HepG2 (cell line): ENCODE measurements around the gene KCNMB2. TPM values are rescaled to one million over a fixed set of nuclear protein-coding genes. Genes with fewer than 3 reads are reported as not detected.

Experiments used
- ATAC-seq: fragments of 200-7000 bp; cut with Tn5 transposase; 3 replicates; pipeline ENCODE4 v1.9.1; 2020; ENCODE audit warnings: mild to moderate bottlenecking, moderate library complexity
- BruUV-seq: library from RNA; stranded (reverse); fragments of 400-500 nt; replicated peaks from 2 replicates; lab custom pipeline; 2021; lab: Mats Ljungman, UMichigan
- CTCF ChIA-PET: fragments of 300-600 bp; formaldehyde crosslinking; extraction: SDS; loops from one replicate; lab custom pipeline; 2021; ENCODE audit warnings: low total read pairs, inconsistent platforms, low intra/inter-chr PET ratio; lab: Yijun Ruan, JAX
- POLR2A ChIA-PET: fragments of 350-600 bp; sonication (Branson Sonifier 250); formaldehyde crosslinking; loops from one replicate; lab custom pipeline; 2020; ENCODE audit warnings: antibody characterized with exemption, inconsistent platforms; lab: Yijun Ruan, JAX
- DNase-seq: peaks from one replicate; pipeline ENCODE4 v3.0.0-alpha.2; 2015; ENCODE audit warnings: low spot score
- FAIRE-seq: peaks from 3 replicates; lab custom pipeline; 2011; peaks lifted over from hg19 to GRCh38; lab: Jason Lieb, UNC
- H2AFZ ChIP-seq: one replicate; pipeline ENCODE4 v1.6.1; 2011; ENCODE audit warnings: low read length, inconsistent platforms
- H3K27ac ChIP-seq: fragments of 300-600 bp; 3 replicates; pipeline ENCODE4 v1.8.0; 2011; ENCODE audit warnings: mixed run types, mild to moderate bottlenecking, mixed read lengths, low read length, inconsistent platforms; ENCODE audit not compliant: insufficient read depth; ENCODE audit errors: extremely low read length
- H3K27me3 ChIP-seq, 2 experiments: fragments of 200-600 bp in 1 of 2; 2 replicates in 1 of 2; 3 replicates in 1 of 2; pipeline versions ENCODE4 v1.6.0 to v1.8.0; 2011; ENCODE audit warnings: low read length in 2 of 2, mild to moderate bottlenecking in 2 of 2, moderate library complexity in 2 of 2, inconsistent platforms in 1 of 2; ENCODE audit not compliant: insufficient read depth in 2 of 2, control insufficient read depth in 1 of 2
- H3K36me3 ChIP-seq, 2 experiments: fragments of 200-600 bp in 1 of 2; replicated peaks in 1 of 2; 2 replicates in 1 of 2; 3 replicates in 1 of 2; pipeline versions ENCODE4 v1.5.1 to v1.8.0; 2011; ENCODE audit warnings: low read length in 2 of 2, inconsistent platforms in 1 of 2; ENCODE audit not compliant: insufficient read depth in 2 of 2, control insufficient read depth in 1 of 2
- H3K4me1 ChIP-seq: 2 replicates; pipeline ENCODE4 v1.5.1; 2012; ENCODE audit warnings: low read length, inconsistent platforms; ENCODE audit not compliant: insufficient read depth
- H3K4me2 ChIP-seq: 2 replicates; pipeline ENCODE4 v1.6.0; 2011; ENCODE audit warnings: low read depth, low read length, inconsistent platforms
- H3K4me3 ChIP-seq, 3 experiments: fragments of 200-600 bp in 1 of 3; sonication (generic), shearing (Covaris generic) in 1 of 3; replicated peaks in 1 of 3; 2 replicates each; pipeline ENCODE4 v1.5.1; 2011 to 2016; ENCODE audit warnings: low read length in 3 of 3, inconsistent platforms in 2 of 3, low read depth in 2 of 3, mild to moderate bottlenecking in 2 of 3, control low read depth in 1 of 3, mixed read lengths in 1 of 3; ENCODE audit not compliant: insufficient read depth in 1 of 3
- H3K79me2 ChIP-seq: one replicate; pipeline ENCODE4 v1.6.1; 2011; ENCODE audit warnings: low read length, inconsistent platforms; ENCODE audit not compliant: insufficient read depth
- H3K9ac ChIP-seq: 2 replicates; pipeline ENCODE4 v1.6.0; 2011; ENCODE audit warnings: mild to moderate bottlenecking, low read depth, low read length, inconsistent platforms; ENCODE audit not compliant: insufficient read depth
- H3K9me3 ChIP-seq: 2 replicates; pipeline ENCODE4 v1.5.1; 2012; ENCODE audit warnings: mild to moderate bottlenecking, low read length
- H4K20me1 ChIP-seq: 2 replicates; pipeline ENCODE4 v1.6.0; 2011; ENCODE audit warnings: inconsistent platforms, mild to moderate bottlenecking, low read length, moderate library complexity; ENCODE audit not compliant: insufficient read depth
- FOXC1 ChIP-seq: sonication (generic); formaldehyde crosslinking; IDR thresholded peaks from 2 replicates; pipeline ENCODE4 v1.8.0; 2022; ENCODE audit warnings: mild to moderate bottlenecking, missing genetic modification reagents, borderline replicate concordance
- NCOA5 ChIP-seq: sonication (generic); formaldehyde crosslinking; IDR thresholded peaks from 2 replicates; pipeline ENCODE4 v1.4.0; 2020; ENCODE audit warnings: missing genetic modification reagents
- NFE2L1 ChIP-seq: sonication (generic); formaldehyde crosslinking; IDR thresholded peaks from 2 replicates; pipeline ENCODE4 v1.4.0; 2020; ENCODE audit warnings: missing genetic modification reagents, mild to moderate bottlenecking, borderline replicate concordance
- SIX4 ChIP-seq: sonication (generic); formaldehyde crosslinking; IDR thresholded peaks from 2 replicates; pipeline ENCODE4 v1.4.0; 2020; ENCODE audit warnings: missing genetic modification reagents
- TBX3 ChIP-seq: fragments of 450-650 bp; IDR thresholded peaks from 2 replicates; pipeline ENCODE4 v1.6.1; 2017; ENCODE audit warnings: antibody characterized with exemption, mild to moderate bottlenecking, inconsistent platforms, borderline replicate concordance
- ZBTB1 ChIP-seq: sonication (generic); formaldehyde crosslinking; IDR thresholded peaks from 2 replicates; pipeline ENCODE4 v1.4.0; 2020; ENCODE audit warnings: missing genetic modification reagents, borderline replicate concordance
- ZNF768 ChIP-seq: sonication (generic); formaldehyde crosslinking; IDR thresholded peaks from 2 replicates; pipeline ENCODE4 v1.4.0; 2020; ENCODE audit warnings: missing genetic modification reagents
- WGBS: methylation state at CpG from one replicate; pipeline ENCODE4 v1.1.6; 2017; ENCODE audit warnings: low lambda C conversion rate; 5-methylcytosine and 5-hydroxymethylcytosine counted together
- in situ Hi-C: cut with HindIII; loops from 2 replicates; pipeline ENCODE4 v1.10.0; 2017; ENCODE audit warnings: low pct_unique_long_range_greater_than_20kb; ENCODE audit not compliant: extremely low pct_ligation_motif_present
- intact Hi-C: fragments of 100-400 bp; cut with micrococcal nuclease; formaldehyde crosslinking; loops from one replicate; pipeline ENCODE4 v1.10.0; 2022; ENCODE audit not compliant: unreplicated experiment
- polyA plus RNA-seq, 8 experiments: library from polyadenylated mRNA; depleted of rRNA in 3 of 8; stranded (reverse) in 7 of 8; unstranded in 1 of 8; fragments of >200 nt; fragmentation: Illumina TruSeq in 4 of 8; extraction: Trizol in 4 of 8; gene quantifications; 2 replicates each; pipeline versions ENCODE4 v1.2.1 to v1.2.3, GENCODE V29; 2011 to 2016; ENCODE audit warnings: low read depth in 4 of 8, missing spikeins in 1 of 8, mixed read lengths in 1 of 8; ENCODE audit not compliant: insufficient read depth in 1 of 8
- total RNA-seq, 5 experiments: library from RNA; depleted of rRNA; stranded (reverse); fragments of >200 nt; fragmentation: Illumina TruSeq; extraction: Trizol; gene quantifications; 2 replicates each; pipeline ENCODE4 v1.2.3, GENCODE V29; 2016; ENCODE audit warnings: low read depth in 1 of 5
- TF ChIP-seq, protein P1 (sequence below): fragments of 450-650 bp; IDR thresholded peaks from 2 replicates; pipeline ENCODE4 v1.6.1; 2017; ENCODE audit warnings: mild to moderate bottlenecking
- TF ChIP-seq, protein P2 (sequence below): sonication (generic); formaldehyde crosslinking; conservative IDR thresholded peaks from 2 replicates; pipeline ENCODE4 v1.4.0; 2020; ENCODE audit warnings: mild to moderate bottlenecking, missing genetic modification reagents, moderate library complexity
- TF ChIP-seq, protein P3 (sequence below): sonication (generic); formaldehyde crosslinking; IDR thresholded peaks from 2 replicates; pipeline ENCODE4 v1.4.0; 2020; ENCODE audit warnings: missing genetic modification reagents

The KCNMB2 gene
- total and polyA plus RNA-seq, 2 of the 13 experiments (the other 11 are each of a cell fraction or from before 2014, with no cell fraction given): not detected

DNA sequence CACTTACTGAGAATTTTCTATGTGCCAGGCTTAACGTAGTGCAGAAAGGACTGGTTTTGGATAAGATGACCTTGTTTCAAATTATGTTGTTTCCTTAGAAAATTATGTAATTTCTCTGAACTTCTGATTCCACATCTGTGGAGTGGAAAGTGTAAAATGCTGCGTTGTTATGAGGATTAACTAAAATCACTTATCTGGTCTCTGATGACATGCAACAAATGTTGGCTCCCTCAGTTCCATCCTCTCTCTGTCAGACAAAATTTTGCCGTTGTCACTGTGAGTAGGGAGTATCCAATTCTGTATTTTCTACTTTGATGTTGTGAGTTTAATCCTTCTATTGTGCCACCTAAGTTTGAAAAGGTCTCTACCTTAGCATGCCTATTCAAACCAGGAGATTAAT is 175.5 kb downstream of the KCNMB2 start:
- Histone ChIP-seq H3K9me3 (no peaks in the 10 kb centered on the region), H3K27ac (no peak overlapping the region), H3K4me3 (no peak overlapping the region), H2AFZ (no peak overlapping the region), H3K27me3 (no peaks in the 10 kb centered on the region), H3K4me2 (no peak overlapping the region), H3K36me3 (no peaks in the 10 kb centered on the region), H3K9ac (no peak overlapping the region), H3K79me2 (no peaks in the 10 kb centered on the region), H3K4me1 (no peaks in the 10 kb centered on the region), H4K20me1 (no peaks in the 10 kb centered on the region)
- in situ Hi-C loops (no loop called here), intact Hi-C loops (no loop called here)
- ChIA-PET POLR2A (no interaction called here), CTCF (no interaction called here)
- FAIRE-seq (no peak), DNase-seq (no peak), ATAC-seq (no peak)
- WGBS: 0% methylated on average over 3 of the region's 3 CpGs
- TF ChIP-seq ZNF768 (CRISPR knock-in tag) (no peak), ZBTB1 (CRISPR knock-in tag) (no peak), TBX3 (no peak), SIX4 (CRISPR knock-in tag) (no peak), FOXC1 (CRISPR knock-in tag) (no peak), NFE2L1 (CRISPR knock-in tag) (no peak), NCOA5 (CRISPR knock-in tag) (no peak)
- TF ChIP-seq, protein P1, sequence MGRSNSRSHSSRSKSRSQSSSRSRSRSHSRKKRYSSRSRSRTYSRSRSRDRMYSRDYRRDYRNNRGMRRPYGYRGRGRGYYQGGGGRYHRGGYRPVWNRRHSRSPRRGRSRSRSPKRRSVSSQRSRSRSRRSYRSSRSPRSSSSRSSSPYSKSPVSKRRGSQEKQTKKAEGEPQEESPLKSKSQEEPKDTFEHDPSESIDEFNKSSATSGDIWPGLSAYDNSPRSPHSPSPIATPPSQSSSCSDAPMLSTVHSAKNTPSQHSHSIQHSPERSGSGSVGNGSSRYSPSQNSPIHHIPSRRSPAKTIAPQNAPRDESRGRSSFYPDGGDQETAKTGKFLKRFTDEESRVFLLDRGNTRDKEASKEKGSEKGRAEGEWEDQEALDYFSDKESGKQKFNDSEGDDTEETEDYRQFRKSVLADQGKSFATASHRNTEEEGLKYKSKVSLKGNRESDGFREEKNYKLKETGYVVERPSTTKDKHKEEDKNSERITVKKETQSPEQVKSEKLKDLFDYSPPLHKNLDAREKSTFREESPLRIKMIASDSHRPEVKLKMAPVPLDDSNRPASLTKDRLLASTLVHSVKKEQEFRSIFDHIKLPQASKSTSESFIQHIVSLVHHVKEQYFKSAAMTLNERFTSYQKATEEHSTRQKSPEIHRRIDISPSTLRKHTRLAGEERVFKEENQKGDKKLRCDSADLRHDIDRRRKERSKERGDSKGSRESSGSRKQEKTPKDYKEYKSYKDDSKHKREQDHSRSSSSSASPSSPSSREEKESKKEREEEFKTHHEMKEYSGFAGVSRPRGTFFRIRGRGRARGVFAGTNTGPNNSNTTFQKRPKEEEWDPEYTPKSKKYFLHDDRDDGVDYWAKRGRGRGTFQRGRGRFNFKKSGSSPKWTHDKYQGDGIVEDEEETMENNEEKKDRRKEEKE: no peak
- TF ChIP-seq, protein P2, sequence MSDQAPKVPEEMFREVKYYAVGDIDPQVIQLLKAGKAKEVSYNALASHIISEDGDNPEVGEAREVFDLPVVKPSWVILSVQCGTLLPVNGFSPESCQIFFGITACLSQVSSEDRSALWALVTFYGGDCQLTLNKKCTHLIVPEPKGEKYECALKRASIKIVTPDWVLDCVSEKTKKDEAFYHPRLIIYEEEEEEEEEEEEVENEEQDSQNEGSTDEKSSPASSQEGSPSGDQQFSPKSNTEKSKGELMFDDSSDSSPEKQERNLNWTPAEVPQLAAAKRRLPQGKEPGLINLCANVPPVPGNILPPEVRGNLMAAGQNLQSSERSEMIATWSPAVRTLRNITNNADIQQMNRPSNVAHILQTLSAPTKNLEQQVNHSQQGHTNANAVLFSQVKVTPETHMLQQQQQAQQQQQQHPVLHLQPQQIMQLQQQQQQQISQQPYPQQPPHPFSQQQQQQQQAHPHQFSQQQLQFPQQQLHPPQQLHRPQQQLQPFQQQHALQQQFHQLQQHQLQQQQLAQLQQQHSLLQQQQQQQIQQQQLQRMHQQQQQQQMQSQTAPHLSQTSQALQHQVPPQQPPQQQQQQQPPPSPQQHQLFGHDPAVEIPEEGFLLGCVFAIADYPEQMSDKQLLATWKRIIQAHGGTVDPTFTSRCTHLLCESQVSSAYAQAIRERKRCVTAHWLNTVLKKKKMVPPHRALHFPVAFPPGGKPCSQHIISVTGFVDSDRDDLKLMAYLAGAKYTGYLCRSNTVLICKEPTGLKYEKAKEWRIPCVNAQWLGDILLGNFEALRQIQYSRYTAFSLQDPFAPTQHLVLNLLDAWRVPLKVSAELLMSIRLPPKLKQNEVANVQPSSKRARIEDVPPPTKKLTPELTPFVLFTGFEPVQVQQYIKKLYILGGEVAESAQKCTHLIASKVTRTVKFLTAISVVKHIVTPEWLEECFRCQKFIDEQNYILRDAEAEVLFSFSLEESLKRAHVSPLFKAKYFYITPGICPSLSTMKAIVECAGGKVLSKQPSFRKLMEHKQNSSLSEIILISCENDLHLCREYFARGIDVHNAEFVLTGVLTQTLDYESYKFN (CRISPR knock-in tag): no peak
- TF ChIP-seq, protein P3, sequence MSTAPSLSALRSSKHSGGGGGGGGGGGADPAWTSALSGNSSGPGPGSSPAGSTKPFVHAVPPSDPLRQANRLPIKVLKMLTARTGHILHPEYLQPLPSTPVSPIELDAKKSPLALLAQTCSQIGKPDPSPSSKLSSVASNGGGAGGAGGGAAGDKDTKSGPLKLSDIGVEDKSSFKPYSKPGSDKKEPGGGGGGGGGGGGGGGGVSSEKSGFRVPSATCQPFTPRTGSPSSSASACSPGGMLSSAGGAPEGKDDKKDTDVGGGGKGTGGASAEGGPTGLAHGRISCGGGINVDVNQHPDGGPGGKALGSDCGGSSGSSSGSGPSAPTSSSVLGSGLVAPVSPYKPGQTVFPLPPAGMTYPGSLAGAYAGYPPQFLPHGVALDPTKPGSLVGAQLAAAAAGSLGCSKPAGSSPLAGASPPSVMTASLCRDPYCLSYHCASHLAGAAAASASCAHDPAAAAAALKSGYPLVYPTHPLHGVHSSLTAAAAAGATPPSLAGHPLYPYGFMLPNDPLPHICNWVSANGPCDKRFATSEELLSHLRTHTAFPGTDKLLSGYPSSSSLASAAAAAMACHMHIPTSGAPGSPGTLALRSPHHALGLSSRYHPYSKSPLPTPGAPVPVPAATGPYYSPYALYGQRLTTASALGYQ (CRISPR knock-in tag): no peak
- no TSS peak for BruUV-seq
